PFSK-1 (cell line): Measurements from ENCODE around the gene GPR21.

ENCODE experiments used
- POLR2AphosphoS5 ChIP-seq: IDR thresholded peaks from 2 replicates; pipeline ENCODE4 v1.6.1; 2012; ENCODE audit warnings: low read depth, mild to moderate bottlenecking, control low read depth, low read length, moderate library complexity
- SIN3A ChIP-seq: IDR thresholded peaks from 2 replicates; pipeline ENCODE4 v1.6.1; 2012; ENCODE audit warnings: mild to moderate bottlenecking, low read length, moderate library complexity, borderline replicate concordance; ENCODE audit not compliant: insufficient read depth
- TAF1 ChIP-seq: IDR thresholded peaks from 2 replicates; pipeline ENCODE4 v1.6.1; 2012; ENCODE audit warnings: low read length, control low read depth, borderline replicate concordance; ENCODE audit not compliant: insufficient read depth
- TF ChIP-seq, protein P1 (sequence below), 2 experiments: IDR thresholded peaks; 2 replicates each; pipeline versions ENCODE4 v1.6.1 to v1.8.0; 2011 to 2012; ENCODE audit warnings: low read depth in 2 of 2, low read length in 2 of 2, control low read depth in 1 of 2, inconsistent platforms in 1 of 2, mild to moderate bottlenecking in 1 of 2, moderate library complexity in 1 of 2; ENCODE audit not compliant: insufficient read depth in 1 of 2

DNA sequence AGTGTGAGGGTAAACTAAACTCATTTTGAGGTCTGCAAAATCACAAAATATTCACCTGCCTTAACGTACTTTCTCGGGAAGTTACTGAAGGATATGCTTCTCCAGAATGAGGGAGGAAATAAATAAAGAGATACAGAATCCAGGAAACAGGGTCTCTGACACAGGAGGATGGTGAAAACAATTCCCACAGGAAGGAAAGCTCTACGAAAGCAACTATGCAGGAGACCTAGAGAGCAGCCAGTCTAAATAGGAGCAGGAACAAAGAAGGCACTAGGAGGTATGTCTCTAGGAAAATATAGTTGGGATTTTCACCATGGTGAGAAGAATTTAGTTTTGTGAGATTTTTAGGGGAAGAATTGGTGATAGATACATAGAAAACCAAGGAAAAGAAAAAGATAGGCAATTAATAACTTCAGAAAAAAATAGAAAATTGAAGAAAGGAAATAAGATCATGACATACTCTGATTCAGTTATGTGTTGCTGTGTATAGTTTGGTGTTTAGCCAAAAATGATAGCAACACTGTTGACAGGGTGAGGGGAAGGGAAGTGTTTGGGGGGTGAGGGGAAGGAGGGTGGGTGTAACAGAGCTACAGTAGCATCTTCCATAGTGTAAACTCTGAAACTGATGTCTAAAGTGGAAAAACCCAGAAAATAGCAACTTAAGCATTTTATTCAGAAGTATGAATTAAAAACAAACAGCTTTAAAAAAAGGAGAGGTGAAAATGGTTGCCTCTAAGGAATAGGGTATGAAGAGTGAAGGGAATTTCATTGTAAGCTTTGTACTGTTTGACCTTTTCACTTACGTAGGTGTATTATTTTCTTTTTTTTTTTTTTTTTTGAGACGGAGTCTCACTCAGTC lies 9.8 kb downstream of the GPR21 start:
- TF ChIP-seq POLR2AphosphoS5 (no peak), SIN3A (no peak), TAF1 (no peak)
- TF ChIP-seq, protein P1, sequence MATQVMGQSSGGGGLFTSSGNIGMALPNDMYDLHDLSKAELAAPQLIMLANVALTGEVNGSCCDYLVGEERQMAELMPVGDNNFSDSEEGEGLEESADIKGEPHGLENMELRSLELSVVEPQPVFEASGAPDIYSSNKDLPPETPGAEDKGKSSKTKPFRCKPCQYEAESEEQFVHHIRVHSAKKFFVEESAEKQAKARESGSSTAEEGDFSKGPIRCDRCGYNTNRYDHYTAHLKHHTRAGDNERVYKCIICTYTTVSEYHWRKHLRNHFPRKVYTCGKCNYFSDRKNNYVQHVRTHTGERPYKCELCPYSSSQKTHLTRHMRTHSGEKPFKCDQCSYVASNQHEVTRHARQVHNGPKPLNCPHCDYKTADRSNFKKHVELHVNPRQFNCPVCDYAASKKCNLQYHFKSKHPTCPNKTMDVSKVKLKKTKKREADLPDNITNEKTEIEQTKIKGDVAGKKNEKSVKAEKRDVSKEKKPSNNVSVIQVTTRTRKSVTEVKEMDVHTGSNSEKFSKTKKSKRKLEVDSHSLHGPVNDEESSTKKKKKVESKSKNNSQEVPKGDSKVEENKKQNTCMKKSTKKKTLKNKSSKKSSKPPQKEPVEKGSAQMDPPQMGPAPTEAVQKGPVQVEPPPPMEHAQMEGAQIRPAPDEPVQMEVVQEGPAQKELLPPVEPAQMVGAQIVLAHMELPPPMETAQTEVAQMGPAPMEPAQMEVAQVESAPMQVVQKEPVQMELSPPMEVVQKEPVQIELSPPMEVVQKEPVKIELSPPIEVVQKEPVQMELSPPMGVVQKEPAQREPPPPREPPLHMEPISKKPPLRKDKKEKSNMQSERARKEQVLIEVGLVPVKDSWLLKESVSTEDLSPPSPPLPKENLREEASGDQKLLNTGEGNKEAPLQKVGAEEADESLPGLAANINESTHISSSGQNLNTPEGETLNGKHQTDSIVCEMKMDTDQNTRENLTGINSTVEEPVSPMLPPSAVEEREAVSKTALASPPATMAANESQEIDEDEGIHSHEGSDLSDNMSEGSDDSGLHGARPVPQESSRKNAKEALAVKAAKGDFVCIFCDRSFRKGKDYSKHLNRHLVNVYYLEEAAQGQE (IDR thresholded peaks at IDR 0.05; ENCODE audit: insufficient read depth in 1 of 2, low read depth in 2 of 2, low read length in 2 of 2) = no peak
